Dedifferentiated amniotic fluid mesenchymal stem cell (primary cell): Measurements from ENCODE around the gene C1orf216.
"Not testable (repeated sequence)": the region's sequence is repeated elsewhere in the genome, so short reads cannot be mapped to it uniquely, and the experiment has no call there.

Source experiments
- DNase-seq: peaks from one replicate; pipeline ENCODE4 v3.0.0-alpha.2; 2016; ENCODE audit errors: extremely low spot score

The C1orf216 gene

DNA sequence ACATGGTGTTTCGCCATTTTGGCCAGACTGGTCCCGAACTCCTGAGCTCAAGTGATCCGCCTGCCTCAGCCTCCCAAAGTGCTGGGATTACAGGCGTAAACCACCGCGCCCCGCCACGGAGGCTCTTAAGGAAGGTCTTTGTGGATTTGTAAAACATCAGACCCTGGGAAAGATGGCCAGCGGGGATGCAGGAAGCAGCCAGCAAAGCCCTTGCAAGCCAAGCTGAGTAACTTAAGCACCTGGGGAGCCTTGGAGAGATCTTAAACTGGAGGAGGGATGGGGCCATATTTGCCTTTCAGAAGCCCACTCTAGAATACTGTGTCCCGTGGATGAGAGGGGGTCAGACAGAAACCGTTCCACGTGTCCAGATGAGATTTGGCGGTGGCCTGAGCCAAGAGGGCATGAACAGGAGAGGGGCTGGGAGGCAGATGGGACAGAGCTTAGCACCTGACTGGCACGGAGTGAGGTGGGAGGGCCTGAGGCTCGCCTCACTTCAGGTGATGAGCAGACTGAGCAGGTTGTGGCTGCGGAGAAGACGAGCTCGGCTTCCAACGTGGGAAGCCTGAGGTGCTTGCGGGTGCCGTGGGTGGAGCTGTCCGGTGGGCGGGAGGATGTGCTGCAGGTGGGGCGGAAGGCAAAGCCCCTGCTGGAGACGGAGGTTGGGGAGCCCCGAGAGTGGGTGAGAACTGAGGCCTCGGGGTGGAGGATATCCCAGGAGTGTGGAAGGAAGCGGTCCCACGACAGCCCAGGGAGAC lies 11.7 kb downstream of the C1orf216 start:
- DNase-seq, result no peak

- no peak for DNase-seq
These were observed 16.2 kb downstream of the C1orf216 start for GRCh38 chr1:35702508-35702907.

DNA sequence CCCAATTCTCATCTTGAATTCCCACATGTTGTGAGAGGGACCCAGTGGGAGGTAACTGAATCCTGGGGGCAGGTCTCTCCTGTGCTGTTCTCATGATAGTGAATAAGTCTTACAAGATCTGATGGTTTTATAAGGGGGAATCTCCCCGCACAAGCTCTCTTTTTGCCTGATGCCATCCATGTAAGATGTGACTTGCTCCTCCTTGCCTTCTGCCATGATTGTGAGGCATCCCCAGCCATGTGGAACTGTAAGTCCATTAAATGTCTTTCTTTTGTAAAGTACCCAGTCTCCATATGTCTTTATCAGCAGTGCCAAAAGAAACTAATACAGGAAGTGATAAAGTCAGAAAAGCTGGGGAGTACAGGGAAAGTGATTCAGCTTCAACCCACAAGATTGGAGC lies 19.5 kb downstream of the C1orf216 start:
- DNase-seq, result not testable (repeated sequence)

GRCh38 chr1:35692317-35692716 lies 26.4 kb downstream of the C1orf216 start:
- no peak for DNase-seq

DNA sequence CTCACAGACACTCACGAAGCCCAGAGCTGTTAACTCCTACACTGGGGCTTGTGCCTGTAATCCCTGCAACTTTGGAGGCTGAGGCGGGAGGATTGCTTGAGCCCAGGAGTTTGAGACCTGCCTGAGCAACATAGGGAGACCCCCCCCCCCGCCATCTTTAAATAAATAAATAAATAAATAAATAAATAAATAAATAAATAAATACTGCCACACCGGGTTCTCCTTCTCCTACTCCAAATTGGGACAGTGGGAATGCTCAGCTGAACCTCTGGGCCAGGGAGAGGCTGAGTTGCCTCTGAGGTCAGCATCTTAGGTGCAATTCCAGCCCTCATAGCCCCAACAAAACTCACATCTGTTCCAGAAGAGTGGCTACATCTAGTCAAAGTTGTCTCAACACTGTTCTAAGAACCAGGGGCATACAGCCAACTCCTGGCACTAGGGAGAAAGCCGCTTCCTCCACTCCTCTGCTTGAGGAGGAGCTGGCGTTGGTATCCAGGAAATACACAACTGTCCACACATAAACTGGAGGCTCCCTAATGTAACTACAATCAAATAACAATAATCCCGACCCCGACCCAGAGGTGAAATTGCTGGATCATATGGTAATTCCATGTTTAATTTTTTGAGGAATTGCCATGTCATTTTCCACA lies 27.0 kb downstream of the C1orf216 start:
- DNase-seq, result no peak

- no peak for DNase-seq
These were observed 27.6 kb downstream of the C1orf216 start for GRCh38 chr1:35691080-35691479.

DNA sequence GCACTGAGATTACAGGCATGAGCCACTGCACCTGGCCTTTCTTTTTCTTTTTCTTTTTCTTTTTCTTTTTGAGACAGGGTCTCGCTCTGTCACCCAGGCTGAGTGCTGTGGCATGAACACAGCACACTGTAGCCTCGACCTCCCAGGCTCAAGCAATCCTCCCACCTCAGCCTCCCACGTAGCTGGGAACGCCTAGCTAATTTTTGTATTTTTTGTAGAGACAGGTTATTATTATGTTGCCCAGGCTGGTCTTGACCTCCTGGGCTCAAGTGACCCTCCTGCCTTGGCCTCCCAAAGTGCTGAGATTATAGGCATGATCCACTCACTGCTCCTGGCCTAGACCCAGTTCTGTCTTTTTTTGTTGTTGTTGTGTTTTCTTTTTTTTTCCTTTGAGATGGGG lies 28.6 kb downstream of the C1orf216 start:
- not testable (repeated sequence) for DNase-seq

GRCh38 chr1:35688161-35688560 lies 30.5 kb downstream of the C1orf216 start:
- DNase-seq, result no peak

DNA sequence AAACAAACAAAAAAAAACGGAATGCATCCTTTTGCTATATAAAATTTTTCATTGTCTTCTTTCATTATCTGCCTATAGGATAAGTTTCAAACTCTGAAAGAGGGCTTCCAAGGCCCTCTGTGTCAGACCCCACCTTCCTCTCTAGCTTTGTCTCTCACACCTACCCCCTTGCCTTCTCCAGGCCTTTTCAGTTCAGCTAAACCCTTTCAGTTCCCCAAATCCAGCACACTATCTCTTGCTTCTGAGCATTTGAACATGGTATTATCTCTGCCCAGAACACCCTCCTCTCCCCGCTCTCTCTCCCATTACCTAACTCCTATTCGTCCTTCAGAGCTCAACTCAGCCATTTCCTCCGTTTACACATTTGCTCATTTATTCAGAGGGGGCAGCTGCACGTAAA lies 35.7 kb downstream of the C1orf216 start:
- no peak for DNase-seq

GRCh38 chr1:35680271-35680670 lies 38.4 kb downstream of the C1orf216 start:
- DNase-seq, result no peak

DNA sequence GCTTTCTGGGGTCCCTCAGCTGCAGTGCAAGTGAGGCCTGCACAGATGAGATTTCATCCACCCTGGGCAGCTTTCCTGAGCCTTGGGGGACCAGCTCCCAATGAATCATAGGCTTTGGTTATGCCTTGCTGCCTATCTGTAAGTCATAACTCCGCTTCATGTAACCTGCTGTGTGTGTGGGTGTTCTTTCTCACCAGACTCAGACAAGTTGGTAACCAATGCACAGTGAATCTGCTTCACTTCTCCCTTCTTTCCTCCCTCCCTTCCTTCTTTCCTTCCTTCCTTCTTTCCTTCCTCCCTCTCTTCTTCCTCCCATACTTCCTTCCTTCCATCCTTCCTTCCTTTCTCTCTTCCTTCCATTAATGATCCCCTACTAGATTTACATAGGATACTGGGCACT lies 42.9 kb downstream of the C1orf216 start:
- DNase-seq, result no peak

GRCh38 chr1:35674111-35674510 lies 44.6 kb downstream of the C1orf216 start:
- no peak for DNase-seq

DNA sequence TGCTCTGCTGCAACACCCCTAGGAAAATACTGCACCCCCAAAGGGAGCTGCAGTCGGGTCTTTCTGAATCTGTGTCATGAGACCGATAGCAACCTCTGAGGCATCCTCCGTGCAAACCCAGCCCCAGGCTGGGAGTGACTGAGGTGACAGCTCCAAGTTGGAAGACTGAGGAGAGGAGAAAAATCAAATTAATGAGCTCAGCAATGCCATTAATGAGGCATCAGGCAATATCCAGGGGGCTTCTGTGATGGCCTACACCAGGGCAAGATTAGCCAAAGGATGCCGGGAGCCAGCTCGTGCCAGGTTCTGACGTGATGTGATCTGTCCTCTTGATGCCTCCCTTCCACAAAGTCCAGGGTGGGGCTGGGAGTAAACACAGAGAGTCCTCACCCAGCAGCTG lies 46.6 kb downstream of the C1orf216 start:
- DNase-seq, result no peak

GRCh38 chr1:35668506-35668905 lies 50.2 kb downstream of the C1orf216 start:
- DNase-seq, result no peak

- DNase-seq, result no peak
These were observed 51.8 kb downstream of the C1orf216 start for GRCh38 chr1:35666916-35667315.

DNA sequence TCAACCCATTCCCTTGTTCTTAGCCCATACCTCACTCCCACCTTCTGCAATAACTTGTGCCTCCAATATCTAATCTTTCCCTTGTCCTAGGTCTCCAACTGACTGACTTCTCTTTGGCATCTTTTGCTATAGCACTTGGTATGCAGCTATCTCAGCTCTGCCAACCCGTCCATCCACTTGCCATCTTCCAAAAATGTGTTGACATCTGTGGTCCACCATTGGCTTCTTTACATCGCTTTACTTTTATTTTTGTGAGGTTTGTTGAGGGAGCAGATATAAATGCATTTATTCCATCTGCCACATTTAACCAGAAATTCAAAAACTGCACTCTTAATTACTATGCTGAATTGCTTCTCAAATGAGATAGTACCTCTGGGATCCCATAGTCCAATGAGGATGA lies 52.5 kb downstream of the C1orf216 start:
- DNase-seq, result no peak
